Omental fat pad (tissue), 4 donors: ENCODE data around the gene TM9SF1. TPM values are rescaled to one million over a fixed set of nuclear protein-coding genes. Genes with fewer than 3 reads are reported as not detected.
A peak's percentile ranks its signal among the peaks of the same experiment; 100 is the strongest.
"Not testable (repeated sequence)": the region's sequence is repeated elsewhere in the genome, so short reads cannot be mapped to it uniquely, and the experiment has no call there.

ENCODE experiments used
- ATAC-seq: fragments of 150-250 bp; one replicate; pipeline ENCODE4 v1.9.1; 2016; ENCODE audit warnings: mild to moderate bottlenecking, moderate library complexity; ENCODE audit not compliant: low FRiP score
- DNase-seq: peaks from one replicate; pipeline ENCODE4 v3.0.0-alpha.2; 2019; ENCODE audit warnings: low spot score
- total RNA-seq, 4 donors: library from RNA; depleted of rRNA; stranded (reverse); fragments of >200 nt; gene quantifications; one replicate each; pipeline ENCODE4 v1.1.0, GENCODE V29; 2016
- TF ChIP-seq, protein P1 (sequence below), 3 donors: fragments of 450-650 bp; IDR thresholded peaks; one replicate each; pipeline ENCODE4 v1.5.1; 2016 to 2017; ENCODE audit warnings: antibody characterized with exemption in 3 of 3, mild to moderate bottlenecking in 3 of 3, moderate library complexity in 2 of 3

The TM9SF1 gene
- total RNA-seq, 4 donors from 2014 or later, result 54.9 to 65.5 (median 60.9) TPM

DNA sequence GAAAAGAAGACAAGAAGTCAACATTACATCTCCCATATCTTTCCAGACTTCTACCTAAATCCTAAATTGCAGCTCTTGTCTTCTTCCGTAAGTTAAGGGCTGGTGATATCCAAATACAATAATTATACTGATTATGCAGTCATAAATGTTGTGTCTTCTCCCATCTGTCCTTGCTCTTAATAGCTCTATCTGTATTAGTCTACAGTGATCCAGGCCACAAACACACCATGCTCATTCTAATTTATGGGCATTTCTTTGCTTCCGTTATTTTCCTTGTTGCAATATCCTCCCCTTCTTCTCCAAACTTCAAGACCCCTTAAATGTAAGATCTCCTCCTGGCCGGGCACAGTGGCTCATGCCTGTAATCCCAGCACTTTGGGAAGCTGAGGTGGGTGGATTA is 24.3 kb upstream of the TM9SF1 start:
- ATAC-seq (no peak), DNase-seq (no peak)
- TF ChIP-seq, protein P1, sequence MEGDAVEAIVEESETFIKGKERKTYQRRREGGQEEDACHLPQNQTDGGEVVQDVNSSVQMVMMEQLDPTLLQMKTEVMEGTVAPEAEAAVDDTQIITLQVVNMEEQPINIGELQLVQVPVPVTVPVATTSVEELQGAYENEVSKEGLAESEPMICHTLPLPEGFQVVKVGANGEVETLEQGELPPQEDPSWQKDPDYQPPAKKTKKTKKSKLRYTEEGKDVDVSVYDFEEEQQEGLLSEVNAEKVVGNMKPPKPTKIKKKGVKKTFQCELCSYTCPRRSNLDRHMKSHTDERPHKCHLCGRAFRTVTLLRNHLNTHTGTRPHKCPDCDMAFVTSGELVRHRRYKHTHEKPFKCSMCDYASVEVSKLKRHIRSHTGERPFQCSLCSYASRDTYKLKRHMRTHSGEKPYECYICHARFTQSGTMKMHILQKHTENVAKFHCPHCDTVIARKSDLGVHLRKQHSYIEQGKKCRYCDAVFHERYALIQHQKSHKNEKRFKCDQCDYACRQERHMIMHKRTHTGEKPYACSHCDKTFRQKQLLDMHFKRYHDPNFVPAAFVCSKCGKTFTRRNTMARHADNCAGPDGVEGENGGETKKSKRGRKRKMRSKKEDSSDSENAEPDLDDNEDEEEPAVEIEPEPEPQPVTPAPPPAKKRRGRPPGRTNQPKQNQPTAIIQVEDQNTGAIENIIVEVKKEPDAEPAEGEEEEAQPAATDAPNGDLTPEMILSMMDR (IDR thresholded peaks at IDR 0.05), result no peak

DNA sequence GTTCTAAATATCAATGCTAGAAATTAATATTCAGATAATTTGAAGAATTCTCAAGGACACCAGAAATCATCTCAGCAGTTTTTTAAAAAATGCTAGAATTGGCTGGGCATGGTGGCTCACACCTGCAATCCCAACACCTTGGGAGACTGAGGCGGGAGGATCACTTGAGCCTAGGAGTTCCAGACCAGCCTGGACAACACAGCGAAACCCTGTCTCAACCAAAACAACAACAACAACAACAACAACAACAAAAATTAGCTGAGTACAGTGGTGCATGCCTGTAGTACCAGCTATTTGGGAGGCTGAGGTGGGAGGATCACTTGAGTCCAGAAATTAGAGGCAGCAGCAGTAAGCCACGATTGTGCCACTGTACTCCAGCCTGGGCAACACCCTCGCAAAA is 23.8 kb upstream of the TM9SF1 start:
- TF ChIP-seq, protein P1 (IDR thresholded peaks at IDR 0.05), result no peak
- ATAC-seq, result no peak
- DNase-seq, result no peak

DNA sequence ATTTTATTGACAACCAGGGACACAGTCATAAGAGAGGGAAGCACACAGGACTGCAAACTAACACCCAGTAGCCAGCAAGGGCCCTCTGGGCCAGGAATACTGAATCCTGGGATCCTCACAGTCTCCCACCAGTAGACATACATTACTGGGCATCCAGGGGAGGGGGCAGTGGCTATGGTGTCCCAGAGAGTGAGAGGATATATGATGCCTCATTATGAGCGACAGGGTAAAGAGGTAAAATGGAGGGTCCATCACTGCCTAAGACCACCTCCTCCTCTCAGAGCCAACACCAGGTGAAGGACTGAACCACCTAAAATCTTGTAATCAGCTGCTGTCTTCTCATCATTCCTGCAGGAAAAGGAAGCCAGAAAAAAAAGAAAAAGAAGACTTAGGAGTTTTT is 21.6 kb upstream of the TM9SF1 start:
- DNase-seq, ATAC-seq: not testable (repeated sequence)

DNA sequence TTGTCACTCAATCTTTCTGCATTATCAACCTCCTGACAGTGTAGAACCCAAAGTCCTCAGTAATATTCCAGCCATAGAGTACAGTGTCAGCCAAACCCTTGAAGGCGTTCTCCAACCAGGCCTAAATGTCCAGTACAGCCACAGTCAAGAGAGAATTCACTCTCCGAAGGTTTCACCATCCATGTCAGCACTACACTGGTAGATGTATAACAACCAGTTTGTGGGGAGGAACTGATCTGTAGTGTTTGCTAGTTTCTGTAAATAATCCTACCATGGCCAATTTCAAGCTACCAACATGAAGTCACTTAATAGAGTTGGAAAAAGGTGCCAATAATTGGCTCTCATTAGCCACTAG is 21.1 kb upstream of the TM9SF1 start:
- ATAC-seq (no peak), DNase-seq (no peak)
- TF ChIP-seq, protein P1 (IDR thresholded peaks at IDR 0.05), result no peak

DNA sequence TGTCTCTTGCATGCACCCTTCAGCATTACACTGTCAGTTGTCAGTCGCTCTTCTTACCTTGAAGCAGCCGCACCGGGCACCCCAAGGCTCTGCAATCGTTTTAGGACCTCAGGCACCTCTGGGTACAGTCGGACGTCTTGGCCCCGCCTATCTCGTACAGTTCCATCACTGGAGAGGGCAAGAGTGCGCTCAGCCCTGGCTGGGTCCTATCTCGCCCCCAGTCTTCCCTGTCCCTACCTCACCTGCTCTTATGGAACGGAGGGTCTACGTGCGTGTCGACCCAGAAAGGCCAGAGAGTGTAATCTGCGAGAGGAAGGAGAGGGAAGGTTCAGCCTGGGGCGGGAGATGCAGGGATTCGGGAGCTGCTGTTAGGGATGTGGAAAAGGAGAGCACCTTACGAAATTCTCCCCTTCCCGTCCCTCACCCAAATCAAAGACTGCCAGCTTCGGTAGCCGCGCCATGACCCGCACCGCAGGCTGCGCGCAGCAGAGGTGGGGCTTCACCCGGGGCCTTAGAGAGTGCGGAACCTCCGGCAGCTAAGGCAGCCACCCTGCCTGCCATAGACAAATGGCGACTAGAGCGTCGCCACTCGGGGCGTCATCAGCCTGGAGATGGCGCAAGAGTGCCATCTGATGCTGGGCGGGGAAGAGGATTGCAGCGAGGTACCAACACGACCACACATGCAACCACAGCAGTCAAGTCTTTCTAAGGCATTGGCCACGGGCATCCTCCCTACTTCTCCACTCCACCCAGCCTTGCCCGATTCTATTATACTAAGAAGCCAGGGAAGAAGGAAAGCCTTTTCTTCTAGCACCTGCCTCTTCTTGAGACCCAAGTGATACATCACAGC is 20.5 kb upstream of the TM9SF1 start, which contains the start of gene MDP1:
TSS of gene MDP1 (minus strand) at position 572 of the 850 bp plus-strand sequence. CDS start at position 461, 111 bp downstream.
- DNase-seq, result peak; percentile 62
- TF ChIP-seq, protein P1 (IDR thresholded peaks at IDR 0.05), result no peak
- ATAC-seq, result peak; percentile 63

DNA sequence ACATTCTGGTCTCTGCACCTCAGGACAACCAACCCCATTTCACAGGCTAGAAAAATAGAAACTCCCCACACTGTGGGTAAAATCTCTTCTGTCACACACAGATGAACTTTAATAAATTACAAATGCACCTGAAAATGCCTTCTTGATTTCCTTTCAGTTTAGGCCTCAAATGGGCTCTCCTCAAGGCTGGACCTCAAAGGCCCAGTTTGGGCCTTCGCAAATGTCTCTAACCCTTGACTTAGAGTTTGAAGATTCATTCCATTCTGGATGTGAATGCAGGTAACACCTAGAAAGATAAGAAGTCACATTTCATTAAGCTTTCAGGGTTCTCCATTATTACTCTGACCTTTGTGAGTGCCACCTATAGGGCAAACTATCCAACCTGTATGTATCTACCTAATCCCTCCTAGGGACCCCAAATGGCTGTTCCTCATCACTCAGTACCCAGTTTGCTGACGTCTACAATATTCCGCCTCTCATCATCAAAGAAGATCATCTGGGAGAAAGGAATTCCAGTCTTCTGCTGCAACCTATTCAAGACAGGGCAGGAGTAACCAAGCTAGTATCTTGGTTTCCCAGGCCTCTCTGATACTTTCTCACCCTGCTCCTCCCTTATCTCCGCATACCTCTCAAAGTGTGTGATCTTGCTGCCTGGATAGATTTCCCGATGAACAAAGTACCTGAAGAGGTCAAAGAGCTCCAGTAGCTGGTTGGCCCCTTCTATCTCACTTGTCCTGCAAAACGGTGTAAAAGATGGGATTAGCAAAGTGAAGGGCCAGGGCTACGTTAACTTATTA is 18.8 kb upstream of the TM9SF1 start:
- DNase-seq (no peak), ATAC-seq (no peak)
- TF ChIP-seq, protein P1 (IDR thresholded peaks at IDR 0.05), result no peak
